HG02642 (cell line): ENCODE measurements around the gene SLC25A15.
A peak's percentile ranks its signal among the peaks of the same experiment; 100 is the strongest.
"Not testable (repeated sequence)": the region's sequence is repeated elsewhere in the genome, so short reads cannot be mapped to it uniquely, and the experiment has no call there.

ENCODE experiments used
- ATAC-seq: cut with Tn5 transposase; IDR thresholded peaks from one replicate; pipeline ENCODE4 v1.9.1; 2021; ENCODE audit warnings: mild to moderate bottlenecking; ENCODE audit not compliant: unreplicated experiment, poor library complexity

Gene SLC25A15

DNA sequence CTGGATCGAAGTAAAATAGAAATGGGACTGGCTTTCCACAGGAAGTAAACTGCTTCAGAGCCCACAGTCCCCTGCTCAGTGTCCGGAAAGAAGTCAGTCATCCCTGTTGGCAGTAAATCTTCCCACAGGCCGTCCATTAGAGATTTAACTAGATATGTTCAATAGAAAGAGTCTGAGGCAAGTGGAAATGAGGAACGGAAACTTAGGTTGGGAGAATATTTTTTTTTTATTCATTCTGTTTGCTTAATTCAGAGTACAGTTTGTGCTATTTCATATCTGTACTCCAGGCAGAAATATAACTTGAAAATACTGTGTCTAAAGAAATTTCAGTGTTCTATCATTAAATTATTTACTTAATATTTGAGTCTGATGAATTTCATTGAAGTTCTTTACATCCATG, 22.7 kb downstream of the SLC25A15 start:
- ATAC-seq: no peak

DNA sequence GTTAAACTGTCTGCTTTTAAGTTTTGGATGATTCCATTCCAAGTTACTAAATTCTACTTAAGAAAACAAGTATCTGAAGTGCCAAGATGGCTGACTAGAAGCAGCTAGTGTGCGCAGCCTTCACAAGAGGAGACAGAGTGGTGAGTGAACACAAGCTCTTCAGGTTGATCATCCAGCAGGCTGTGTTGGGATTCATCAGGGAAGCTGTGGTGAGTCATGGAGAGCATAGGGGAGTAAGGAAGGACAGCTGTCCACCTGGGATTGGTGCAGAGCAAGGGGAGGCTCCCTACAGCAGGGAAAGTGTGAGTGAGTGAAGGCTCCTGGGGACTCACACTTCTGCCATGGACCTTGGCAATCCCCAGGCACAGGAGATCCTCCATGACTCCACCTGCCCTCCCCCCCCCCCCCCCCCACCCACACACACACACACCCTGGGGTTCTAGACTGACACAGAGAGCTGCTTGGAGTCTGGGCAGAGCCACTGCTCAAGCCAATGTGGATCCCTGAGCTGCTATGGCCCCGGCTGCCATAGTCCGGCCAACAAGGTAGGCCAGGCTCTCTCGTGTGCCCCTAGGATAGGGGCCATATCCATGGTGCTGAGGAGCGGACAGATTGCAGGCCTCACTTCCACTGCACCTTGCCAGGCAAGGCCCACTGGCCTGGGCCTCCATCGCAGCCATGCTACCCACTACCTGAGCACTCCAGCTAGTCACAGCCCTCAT, 23.5 kb downstream of the SLC25A15 start:
- ATAC-seq: no peak

DNA sequence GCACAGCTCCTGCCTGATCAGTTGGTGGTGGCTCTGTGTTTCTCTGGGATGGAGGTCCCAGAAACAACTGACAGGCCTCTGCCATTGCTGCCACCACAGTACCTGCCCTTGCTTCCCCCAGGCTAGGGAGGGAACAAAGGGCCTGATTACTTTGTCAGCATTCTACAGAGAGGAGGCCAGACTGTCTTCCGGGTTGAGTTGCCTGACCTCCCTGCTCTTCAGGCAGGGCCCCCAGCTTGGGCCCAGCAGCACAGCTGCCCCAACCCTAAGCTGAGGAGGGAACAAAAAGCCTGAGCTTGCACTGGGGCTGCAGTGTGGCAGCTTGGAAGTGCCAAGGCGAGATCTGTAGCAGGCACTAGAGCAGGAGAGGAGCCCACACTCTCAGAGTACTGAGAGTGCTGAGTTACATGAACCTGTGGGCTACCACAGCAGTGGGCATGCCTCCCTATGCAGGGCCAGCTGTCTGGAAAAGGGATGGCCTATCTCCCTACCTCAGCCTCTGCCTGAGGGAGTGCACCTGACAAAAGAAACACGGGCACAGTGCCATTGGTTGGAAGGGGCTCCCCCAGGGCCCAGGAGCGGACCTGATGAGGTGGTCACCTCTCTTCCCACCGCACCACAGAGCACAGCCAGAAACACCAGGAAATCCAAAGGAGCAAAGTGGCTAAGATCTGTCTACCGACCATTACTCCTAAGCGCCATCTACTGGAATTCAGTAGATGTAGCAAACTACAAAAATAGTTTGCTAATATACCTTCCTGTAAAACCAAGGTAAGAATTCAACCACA, 24.4 kb downstream of the SLC25A15 start:
- peak; percentile 52 for ATAC-seq

DNA sequence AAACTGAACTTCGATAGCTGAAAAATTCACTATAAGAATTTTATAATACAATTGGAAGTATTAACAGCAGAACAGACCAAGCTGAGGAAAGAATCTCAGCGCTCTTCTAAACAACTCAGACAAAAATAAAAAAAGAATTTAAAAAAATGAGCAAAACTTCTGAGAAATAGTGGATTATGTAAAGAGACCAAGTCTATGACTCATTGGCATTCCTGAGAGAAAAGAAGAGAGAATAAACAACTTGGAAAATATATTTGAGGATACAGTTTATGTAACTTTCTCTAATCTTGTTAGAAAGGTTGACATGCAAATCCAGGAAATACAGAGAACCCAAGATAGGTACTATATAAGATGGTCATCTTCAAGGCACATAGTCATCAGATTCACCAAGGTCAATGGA, 25.4 kb downstream of the SLC25A15 start:
- ATAC-seq: no peak

DNA sequence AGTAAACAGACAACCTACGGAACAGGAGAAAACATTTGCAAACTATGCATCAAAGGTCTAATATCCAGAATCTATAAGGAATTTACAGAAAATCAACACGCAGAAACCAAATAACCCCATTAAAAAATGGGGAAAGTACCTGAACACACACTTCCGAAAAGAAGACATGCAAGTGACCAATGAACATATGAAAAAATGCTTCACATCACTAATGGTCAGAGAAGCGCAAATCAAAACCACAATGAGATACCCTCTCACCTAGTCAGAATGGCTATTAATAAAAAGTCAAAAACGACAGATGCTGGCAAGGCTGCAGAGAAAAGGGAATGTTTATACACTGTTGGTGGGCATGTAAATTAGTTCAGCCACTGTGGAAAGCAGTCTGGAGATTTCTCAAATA, 29.5 kb downstream of the SLC25A15 start:
- no peak for ATAC-seq

DNA sequence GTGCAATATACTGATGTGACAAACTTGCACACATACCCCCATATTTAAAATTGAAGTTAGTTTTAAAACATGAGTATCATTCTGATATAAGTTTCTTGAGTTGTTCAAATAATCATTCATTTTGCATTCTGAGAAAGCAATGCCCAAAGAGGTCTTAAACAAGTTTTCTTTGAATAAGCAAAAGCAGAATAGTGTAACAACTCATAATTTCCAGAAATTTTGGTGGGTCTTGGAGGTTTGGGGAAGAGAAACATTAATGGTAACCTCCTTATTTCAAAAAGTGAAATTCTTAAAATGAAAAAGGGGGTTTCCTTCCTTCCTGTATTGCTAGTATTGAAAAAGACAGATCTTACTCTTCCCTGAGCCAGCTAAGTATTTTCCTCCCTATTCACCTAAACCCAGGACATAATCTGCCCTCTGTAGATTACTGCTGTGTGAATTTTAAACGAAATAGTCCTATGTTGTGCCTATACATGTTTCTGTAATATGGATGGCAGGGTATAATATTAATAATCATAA, 30.4 kb downstream of the SLC25A15 start:
- ATAC-seq: no peak

DNA sequence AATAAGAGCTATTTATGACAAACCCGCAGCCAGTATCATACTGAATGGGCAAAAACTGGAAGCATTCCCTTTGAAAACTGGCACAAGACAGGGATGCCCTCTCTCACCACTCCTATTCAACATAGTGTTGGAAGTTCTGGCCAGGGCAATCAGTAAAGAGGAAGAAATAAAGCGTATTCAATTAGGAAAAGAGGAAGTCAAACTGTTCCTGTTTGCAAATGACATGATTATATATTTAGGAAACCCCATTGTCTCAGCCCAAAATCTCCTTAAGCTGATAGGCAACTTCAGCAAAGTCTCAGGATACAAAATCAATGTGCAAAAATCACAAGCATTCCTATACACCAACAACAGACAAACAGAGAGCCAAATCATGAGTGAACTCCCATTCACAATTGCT, 50.3 kb downstream of the SLC25A15 start:
- not testable (repeated sequence) for ATAC-seq

DNA sequence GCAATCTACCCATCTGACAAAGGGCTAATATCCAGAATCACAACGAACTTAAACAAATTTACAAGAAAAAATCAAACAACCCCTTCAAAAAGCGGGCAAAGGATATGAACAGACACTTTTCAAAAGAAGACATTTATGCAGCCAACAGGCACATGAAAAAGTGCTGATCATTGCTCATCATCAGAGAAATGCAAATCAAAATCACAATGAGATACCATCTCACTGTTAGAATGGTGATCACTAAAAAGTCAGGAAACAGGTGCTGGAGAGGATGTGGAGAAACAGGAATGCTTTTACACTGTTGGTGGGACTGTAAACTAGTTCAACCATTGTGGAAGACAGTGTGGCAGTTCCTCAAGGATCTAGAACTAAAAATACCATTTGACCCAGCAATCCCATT, 51.5 kb downstream of the SLC25A15 start:
- not testable (repeated sequence) for ATAC-seq
